Measurements from ENCODE around the gene PRMT5.
"Not testable (repeated sequence)": the region's sequence is repeated elsewhere in the genome, so short reads cannot be mapped to it uniquely, and the experiment has no call there.

The PRMT5 gene

DNA sequence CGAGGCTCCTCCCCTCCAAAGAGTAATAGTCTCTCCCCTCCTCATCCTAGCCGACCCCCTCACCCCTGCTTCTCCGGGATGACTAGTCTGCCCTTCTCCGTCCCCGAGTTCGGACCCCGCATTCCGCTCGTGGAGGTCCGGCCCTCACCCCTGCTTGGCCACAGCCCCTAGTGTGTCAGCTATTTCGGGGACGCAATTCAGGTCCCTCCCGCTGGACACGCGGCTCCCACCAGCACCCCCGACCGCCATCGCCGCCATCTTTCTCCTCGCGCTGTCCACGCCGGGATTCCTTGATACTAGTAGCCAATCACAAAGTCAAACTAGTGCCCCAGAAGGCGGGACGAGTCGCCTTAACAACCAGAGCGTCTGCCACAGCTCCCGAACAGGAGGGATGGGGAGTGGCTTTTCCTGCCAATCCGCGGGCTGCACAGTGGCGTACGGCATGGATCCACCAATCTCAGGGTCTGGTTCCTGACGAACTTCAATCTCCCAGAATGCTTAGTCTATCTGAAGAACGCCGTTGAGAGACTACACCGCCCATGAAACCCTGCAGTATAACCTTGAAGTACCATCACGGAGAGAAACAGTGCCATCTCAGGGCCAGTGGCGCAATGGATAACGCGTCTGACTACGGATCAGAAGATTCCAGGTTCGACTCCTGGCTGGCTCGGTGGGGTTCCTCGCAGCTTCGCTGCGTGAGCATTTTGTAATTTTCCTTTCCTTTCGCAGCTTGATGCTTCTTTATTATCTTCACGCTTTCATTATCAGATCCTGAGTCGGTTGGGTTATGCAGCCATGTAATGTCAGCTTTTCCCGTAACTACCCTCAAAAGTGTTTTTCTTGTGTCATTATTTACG, at the start of gene PRMT5:
Gene PRMT5 (minus strand): TSS at position 273 of the 857 bp plus-strand sequence. CDS start 15 bp downstream, at position 258.
- DNase-seq (ENCODE audit: low read depth in 2 of 2), result peak; percentile 99 to 100

DNA sequence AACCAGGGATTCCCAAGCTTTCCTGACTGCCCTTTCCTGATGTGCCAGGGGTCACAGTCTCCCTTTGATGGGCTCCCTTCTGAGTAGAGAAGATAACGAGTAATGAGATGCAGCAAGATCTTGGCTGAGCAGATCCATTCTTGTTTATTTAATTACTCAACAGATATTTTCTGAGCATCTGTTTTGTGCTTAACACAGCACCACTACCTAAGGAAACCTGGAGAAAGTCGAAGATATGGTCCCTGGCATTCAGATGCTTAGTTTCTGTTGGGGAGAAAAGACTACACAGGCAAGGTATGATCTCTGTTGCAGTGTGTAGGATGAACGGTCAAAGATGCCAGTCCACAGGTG, 49.3 kb upstream of the PRMT5 start:
- DNase-seq (ENCODE audit: low read depth in 2 of 2), result no peak

DNA sequence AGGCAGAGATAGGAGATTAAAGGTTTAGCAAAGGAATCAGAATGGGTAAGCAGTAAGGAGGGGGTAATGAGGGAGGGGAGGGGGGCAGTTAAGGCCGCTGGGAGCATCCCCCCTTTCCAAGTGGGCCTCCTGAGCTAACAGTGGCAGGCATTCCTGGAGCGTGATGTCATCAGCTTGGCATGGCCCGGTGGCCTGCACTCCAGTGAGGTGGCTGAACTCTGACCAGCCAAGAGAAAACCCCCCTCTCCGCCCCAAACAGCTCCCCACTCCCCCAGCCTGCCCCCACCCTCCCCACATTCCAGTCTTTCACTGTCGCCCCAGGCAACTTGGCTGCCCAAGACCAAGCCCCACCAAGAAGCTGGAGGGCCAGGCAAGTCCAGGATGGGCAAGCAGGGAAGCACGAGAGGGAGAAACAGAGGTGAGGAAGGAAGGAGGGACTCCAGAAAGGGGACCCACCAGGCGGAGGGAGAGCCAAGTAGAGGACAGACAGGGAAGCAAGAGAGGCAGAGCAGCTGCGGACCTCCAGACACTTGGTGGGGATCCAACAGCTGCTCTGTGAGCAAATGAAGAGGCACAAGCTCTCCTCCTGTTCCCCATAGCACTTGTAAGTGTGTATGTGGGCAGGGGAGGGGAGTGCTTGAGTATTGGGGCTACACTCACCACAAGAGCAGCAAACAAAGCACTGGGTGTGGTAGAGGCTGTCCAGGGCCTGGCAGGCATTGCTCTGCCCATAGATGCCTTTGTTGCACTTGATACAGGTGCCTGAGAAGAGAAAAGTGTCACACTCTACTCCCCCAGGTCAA, 48.7 kb upstream of the PRMT5 start:
- DNase-seq (ENCODE audit: low read depth in 2 of 2), result peak; percentile 47 to 50

GRCh38 chr14:22977434-22977683, 48.2 kb upstream of the PRMT5 start:
- DNase-seq (ENCODE audit: low read depth in 2 of 2), result no peak

DNA sequence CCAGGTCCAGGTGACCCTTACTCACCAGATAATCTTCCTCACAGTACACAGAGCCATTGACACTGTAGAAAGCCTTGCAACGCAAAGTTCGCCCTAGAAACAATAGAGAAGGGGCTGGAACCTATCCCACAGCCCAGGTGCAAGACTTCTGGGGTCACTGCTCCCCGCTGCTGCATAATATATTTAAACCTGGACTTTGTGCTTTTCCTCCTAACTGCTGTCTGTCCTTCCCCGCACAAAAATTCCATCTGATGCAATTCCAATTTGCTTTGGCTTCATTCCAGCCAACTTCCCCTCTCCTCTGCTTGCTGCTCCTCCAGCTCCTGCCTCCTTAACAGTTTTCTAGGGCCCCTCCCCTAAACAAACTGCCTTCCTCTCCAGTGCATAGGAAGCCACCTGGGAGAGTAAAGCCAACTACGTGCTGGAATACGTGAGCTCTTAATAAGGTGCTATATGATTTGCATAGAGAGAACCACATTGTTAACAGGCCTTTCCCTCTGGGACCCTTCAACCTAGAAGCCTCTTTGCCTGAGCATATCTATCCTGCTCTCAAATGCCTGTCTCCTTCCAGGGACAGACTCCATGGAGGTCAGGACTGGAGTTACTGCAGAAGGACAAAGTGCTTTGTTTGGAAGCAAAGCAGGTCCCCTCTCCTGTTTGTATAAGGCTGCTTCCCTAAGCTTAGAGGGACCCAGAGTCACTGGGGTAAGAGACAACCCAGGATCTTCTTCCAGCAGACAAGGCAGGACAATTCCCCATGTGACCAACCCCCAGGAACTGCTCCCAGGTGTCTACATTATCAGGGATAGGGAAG, 47.7 kb upstream of the PRMT5 start:
- DNase-seq (ENCODE audit: low read depth in 2 of 2), result peak; percentile 60 to 62

DNA sequence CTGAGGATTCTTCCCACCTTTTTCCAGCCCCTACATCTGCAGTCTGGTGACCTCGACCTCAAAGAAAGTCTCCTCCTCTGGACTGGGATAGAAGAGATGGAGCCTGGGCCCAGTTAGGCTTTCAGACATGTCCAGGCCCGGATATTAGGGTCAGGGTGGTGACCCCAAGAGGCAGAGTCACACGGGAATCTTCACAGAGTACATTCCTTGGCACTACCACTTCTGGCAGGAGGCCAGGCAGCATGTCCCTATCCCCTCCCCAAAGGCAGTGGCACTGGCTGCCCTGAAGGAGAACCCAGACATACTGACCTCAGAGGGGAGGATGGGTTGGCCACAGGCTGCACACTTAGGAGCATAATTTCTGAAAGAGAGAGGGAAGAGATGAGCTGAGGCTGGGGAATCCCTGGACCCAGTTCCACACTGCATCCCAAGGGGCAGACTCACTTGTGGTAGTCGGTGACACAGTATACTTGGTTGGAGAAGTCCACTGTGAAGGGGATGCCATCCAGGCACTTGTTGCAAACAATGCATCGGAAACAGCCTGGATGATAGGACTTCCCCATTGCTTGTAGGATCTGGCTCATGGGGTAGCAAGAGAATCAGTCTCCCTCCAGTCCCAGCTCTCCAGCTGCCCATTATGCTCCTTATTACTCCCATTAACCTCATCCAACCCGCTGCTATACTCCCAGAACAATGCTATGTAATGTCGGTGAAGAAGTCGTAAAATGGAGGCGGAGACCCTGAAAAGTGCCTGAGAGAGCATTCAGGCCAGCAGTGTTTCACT, 45.5 kb upstream of the PRMT5 start:
- DNase-seq (ENCODE audit: low read depth in 2 of 2), result no peak

GRCh38 chr14:22973217-22974032, 44.2 kb upstream of the PRMT5 start:
- peak in 1 of 2 experiments; percentile 40 for DNase-seq (ENCODE audit: low read depth in 2 of 2)

- DNase-seq (ENCODE audit: low read depth in 2 of 2), result no peak
These were observed 43.2 kb upstream of the PRMT5 start for GRCh38 chr14:22972313-22972930.

DNA sequence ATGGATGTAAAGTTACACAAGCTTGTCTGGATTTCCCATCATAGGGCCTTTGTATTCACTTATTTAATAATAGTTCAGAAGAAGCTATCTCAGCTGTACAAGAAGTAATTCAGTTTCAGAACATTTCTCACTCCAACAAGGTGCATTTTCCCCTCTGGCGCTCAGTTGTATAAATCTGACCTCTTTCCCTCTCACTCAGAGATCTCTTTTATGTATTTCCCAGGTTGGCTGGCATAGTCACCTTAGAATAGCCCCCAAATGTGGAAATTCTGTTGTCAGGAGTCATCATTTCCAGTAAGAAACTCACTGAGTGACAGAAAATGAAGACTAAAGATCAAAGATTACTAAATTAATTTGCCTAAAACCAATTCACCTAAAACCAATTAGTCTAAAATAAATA, 42.0 kb upstream of the PRMT5 start:
- no peak for DNase-seq (ENCODE audit: low read depth in 2 of 2)

DNA sequence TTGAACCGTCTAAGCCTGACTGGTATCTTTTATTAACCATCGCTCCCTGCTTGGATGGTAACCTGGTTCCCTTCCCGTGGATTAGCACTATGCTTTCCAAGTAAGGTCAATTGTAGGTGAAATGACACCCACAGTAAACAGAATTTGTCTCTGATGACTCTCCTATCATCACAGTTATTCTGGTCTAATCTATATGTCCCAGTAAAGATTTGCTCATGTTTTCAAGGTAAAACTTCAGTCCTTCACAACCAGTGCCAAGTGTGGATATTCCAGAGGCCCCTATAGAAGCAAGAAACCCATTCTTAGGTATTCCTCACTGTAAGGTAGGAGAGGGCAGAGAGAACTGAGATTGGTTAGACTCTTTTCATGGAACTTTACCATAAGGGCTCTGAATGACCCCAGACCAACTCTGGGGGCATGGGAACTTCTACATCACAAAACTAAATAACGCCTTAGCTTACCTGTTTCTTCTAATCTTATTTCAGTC, 37.6 kb upstream of the PRMT5 start:
- DNase-seq (ENCODE audit: low read depth in 2 of 2), result no peak

GRCh38 chr14:22965916-22966782, 37.0 kb upstream of the PRMT5 start:
- DNase-seq (ENCODE audit: low read depth in 2 of 2), result not testable (repeated sequence)

GRCh38 chr14:22962061-22962676, 33.0 kb upstream of the PRMT5 start:
- no peak for DNase-seq (ENCODE audit: low read depth in 2 of 2)

DNA sequence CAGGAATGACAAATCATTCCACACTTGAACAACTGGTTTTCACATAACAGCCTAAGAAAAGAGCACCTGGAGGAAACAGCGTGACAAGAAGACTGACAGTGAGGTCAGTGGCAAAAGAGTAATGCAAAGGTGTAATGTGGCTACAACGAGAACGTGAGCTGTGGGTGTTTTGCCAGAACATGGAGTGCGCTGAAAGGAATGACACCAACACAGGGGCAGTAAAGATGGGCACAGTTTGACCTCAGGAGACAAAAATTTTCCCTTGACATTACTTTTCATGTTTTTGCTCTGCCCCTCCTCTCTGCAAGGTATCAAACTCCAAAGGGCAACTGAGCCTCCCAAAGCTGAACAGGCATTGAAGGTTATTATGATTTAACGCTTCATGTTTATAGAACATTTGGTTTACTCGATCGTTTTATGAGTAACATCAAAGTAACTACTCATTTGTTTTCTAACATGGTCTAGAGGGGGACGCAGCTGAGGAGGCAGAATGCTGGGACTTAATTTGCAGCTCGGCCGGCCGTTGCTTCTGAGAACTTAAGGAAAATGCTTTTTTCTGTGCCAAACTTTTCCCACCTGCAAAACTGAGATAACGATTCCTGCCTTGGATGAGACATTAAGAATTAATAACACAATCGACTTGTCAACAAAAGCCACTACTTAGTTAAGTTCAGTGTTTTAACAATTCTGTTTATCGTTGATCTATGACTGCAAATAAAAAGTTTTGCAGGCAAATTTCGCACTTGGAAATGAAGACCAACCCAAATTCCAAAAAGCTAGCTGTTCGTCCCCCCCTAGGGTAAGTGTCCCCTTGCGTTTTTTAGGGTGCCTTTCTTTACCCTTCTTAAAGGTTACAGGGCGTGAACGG, 26.8 kb upstream of the PRMT5 start:
- no peak for DNase-seq (ENCODE audit: low read depth in 2 of 2)

- no peak for DNase-seq (ENCODE audit: low read depth in 2 of 2)
These were observed 23.2 kb upstream of the PRMT5 start for GRCh38 chr14:22952418-22952817.

DNA sequence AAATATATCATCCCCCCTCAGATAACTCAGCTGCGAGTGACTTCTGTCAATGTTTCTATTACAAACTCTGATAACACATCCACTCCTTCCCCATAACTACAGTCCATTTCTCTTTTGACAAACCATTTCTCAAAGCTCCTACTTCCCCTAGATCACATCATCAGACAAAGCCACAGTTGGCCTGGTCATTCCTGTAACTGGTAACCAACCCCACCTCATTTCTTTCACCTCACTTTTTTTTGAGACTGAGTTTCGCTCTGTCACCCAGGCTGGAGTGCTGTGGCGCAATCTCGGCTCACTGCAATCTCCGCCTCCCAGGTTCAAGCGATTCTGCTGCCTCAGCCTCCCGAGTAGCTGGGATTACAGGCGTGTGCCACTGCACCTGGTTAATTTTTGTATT, 22.6 kb upstream of the PRMT5 start:
- not testable (repeated sequence) for DNase-seq (ENCODE audit: low read depth in 2 of 2)

- no peak for DNase-seq (ENCODE audit: low read depth in 2 of 2)
These were observed 16.5 kb upstream of the PRMT5 start for GRCh38 chr14:22945642-22946041.

- peak in 1 of 2 experiments; percentile 10 for DNase-seq (ENCODE audit: low read depth in 2 of 2)
These were observed 10.5 kb upstream of the PRMT5 start for GRCh38 chr14:22939684-22940083.

GRCh38 chr14:22935156-22935555, 6.0 kb upstream of the PRMT5 start:
- no peak for DNase-seq (ENCODE audit: low read depth in 2 of 2)

All from fibroblast of skin of left quadriceps (primary cell).